Astrocyte (in vitro differentiated cells and primary cell): ENCODE measurements around the gene OSBPL9. TPM values are rescaled to one million over a fixed set of nuclear protein-coding genes. Genes with fewer than 3 reads are reported as not detected.

ENCODE experiments used
- DNase-seq: peaks from one replicate; pipeline ENCODE4 v3.0.0-alpha.2; 2010; ENCODE audit warnings: low read depth
- FAIRE-seq: peaks from 2 replicates; lab custom pipeline; 2011; peaks lifted over from hg19 to GRCh38; lab: Jason Lieb, UNC
- H2AFZ ChIP-seq: 2 replicates; pipeline ENCODE4 v1.6.0; 2012; ENCODE audit warnings: low read depth, low read length, inconsistent platforms
- H3K27ac ChIP-seq: 2 replicates; pipeline ENCODE4 v1.5.1; 2011; ENCODE audit warnings: low read depth, low read length, inconsistent platforms
- H3K27me3 ChIP-seq: 2 replicates; pipeline ENCODE4 v1.6.0; 2011; ENCODE audit warnings: low read length, inconsistent platforms; ENCODE audit not compliant: insufficient read depth
- H3K36me3 ChIP-seq: 2 replicates; pipeline ENCODE4 v1.5.1; 2011; ENCODE audit warnings: low read length, inconsistent platforms; ENCODE audit not compliant: insufficient read depth
- H3K4me1 ChIP-seq: 2 replicates; pipeline ENCODE4 v1.5.1; 2011; ENCODE audit warnings: low read length, inconsistent platforms; ENCODE audit not compliant: insufficient read depth
- H3K4me2 ChIP-seq: 2 replicates; pipeline ENCODE4 v1.6.0; 2012; ENCODE audit warnings: low read length, inconsistent platforms
- H3K4me3 ChIP-seq: 2 replicates; pipeline ENCODE4 v1.5.1; 2011; ENCODE audit warnings: low read depth, mild to moderate bottlenecking, low read length, inconsistent platforms; ENCODE audit not compliant: insufficient read depth
- H3K79me2 ChIP-seq: 2 replicates; pipeline ENCODE4 v1.6.0; 2012; ENCODE audit warnings: mild to moderate bottlenecking, low read length, inconsistent platforms; ENCODE audit not compliant: insufficient read depth
- H3K9ac ChIP-seq: 2 replicates; pipeline ENCODE4 v1.6.0; 2012; ENCODE audit warnings: mild to moderate bottlenecking, low read length, inconsistent platforms
- H3K9me3 ChIP-seq: 2 replicates; pipeline ENCODE4 v1.5.1; 2012; ENCODE audit warnings: low read depth, mild to moderate bottlenecking, low read length, inconsistent platforms; ENCODE audit not compliant: insufficient read depth
- H4K20me1 ChIP-seq: 2 replicates; pipeline ENCODE4 v1.6.0; 2012; ENCODE audit warnings: low read length, inconsistent platforms; ENCODE audit not compliant: insufficient read depth
- H3K27ac Mint-ChIP-seq: one replicate; pipeline ENCODE4 v1.8.0; 2021; ENCODE audit warnings: mild to moderate bottlenecking, mixed read lengths; ENCODE audit not compliant: unreplicated experiment
- H3K27me3 Mint-ChIP-seq: one replicate; pipeline ENCODE4 v1.8.0; 2021; ENCODE audit warnings: low read depth, mixed read lengths; ENCODE audit not compliant: unreplicated experiment
- H3K36me3 Mint-ChIP-seq: one replicate; pipeline ENCODE4 v1.8.0; 2021; ENCODE audit warnings: low read depth, mixed read lengths; ENCODE audit not compliant: unreplicated experiment
- H3K4me1 Mint-ChIP-seq: one replicate; pipeline ENCODE4 v1.8.0; 2021; ENCODE audit warnings: low read depth, mixed read lengths; ENCODE audit not compliant: unreplicated experiment
- H3K4me3 Mint-ChIP-seq: one replicate; pipeline ENCODE4 v1.8.0; 2021; ENCODE audit warnings: mild to moderate bottlenecking, moderate library complexity, mixed read lengths; ENCODE audit not compliant: unreplicated experiment
- H3K9me3 Mint-ChIP-seq: one replicate; pipeline ENCODE4 v1.8.0; 2021; ENCODE audit warnings: mild to moderate bottlenecking, mixed read lengths; ENCODE audit not compliant: unreplicated experiment
- CTCF ChIP-seq: IDR thresholded peaks from 2 replicates; pipeline ENCODE4 v1.5.1; 2011; ENCODE audit warnings: low read depth, mild to moderate bottlenecking, inconsistent platforms, low read length, moderate library complexity; ENCODE audit not compliant: insufficient read depth
- EZH2 ChIP-seq: IDR thresholded peaks from 2 replicates; pipeline ENCODE4 v1.6.1; 2012; ENCODE audit warnings: mild to moderate bottlenecking, low read length, inconsistent platforms; ENCODE audit not compliant: insufficient read depth
- total RNA-seq: library from RNA; stranded (reverse); gene quantifications from 2 replicates; pipeline ENCODE4 v1.2.1, GENCODE V29; 2021

The OSBPL9 gene
- total RNA-seq, 1 donor from 2014 or later: 117 TPM

- Histone ChIP-seq H3K9me3 (no peaks in the 10 kb centered on the region), H3K27ac (no peak overlapping the region), H4K20me1 (no peaks in the 10 kb centered on the region), H2AFZ (no peak overlapping the region), H3K4me2 (peak overlapping the region; percentile 6), H3K27me3 (no peaks in the 10 kb centered on the region), H3K4me1 (peaks cover 8% of the 10 kb centered on the region), H3K79me2 (no peaks in the 10 kb centered on the region), H3K9ac (no peak overlapping the region), H3K36me3 (no peaks in the 10 kb centered on the region), H3K4me3 (no peak overlapping the region)
- DNase-seq (no peak), FAIRE-seq (no peak)
- no peaks in the 10 kb centered on the region for H3K27me3 Mint-ChIP-seq
- peaks cover 2% of the 10 kb centered on the region for H3K9me3 Mint-ChIP-seq
- H3K4me1 Mint-ChIP-seq: no peaks in the 10 kb centered on the region
- H3K27ac Mint-ChIP-seq: no peak overlapping the region
- H3K36me3 Mint-ChIP-seq: no peaks in the 10 kb centered on the region
- TF ChIP-seq CTCF (no peak), EZH2 (no peak)
- H3K4me3 Mint-ChIP-seq: no peak overlapping the region
Observed at GRCh38 chr1:51584021-51584420, 32.9 kb upstream of the OSBPL9 start.

DNA sequence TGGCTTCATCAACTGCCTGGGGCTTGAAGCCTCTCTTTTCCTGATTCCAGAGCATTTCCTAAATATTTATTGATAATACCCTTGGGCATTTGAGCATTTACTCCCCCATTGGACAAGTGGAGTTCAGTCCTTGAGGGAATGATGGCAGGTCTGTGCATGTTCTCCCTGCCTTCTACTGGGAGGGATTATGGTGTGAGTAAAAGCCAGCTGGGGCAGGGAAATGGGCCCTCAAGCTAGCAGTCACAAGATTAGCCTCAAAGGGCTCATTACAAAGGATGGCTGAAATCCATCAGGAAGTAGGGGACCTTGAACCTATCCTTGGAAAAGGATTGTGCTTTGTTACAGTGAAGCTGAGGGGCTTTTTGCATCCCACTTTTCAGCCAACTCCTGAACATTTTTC, 24.2 kb upstream of the OSBPL9 start:
- Mint-ChIP-seq H3K4me3 (no peak overlapping the region), H3K4me1 (no peaks in the 10 kb centered on the region), H3K27me3 (peaks cover 14% of the 10 kb centered on the region), H3K27ac (no peak overlapping the region), H3K36me3 (no peaks in the 10 kb centered on the region), H3K9me3 (peaks cover under 1% of the 10 kb centered on the region)
- Histone ChIP-seq H4K20me1 (no peaks in the 10 kb centered on the region), H3K9ac (no peak overlapping the region), H3K79me2 (no peaks in the 10 kb centered on the region), H3K4me3 (no peak overlapping the region), H3K4me2 (no peak overlapping the region), H3K4me1 (no peaks in the 10 kb centered on the region), H3K27me3 (no peaks in the 10 kb centered on the region), H3K36me3 (no peaks in the 10 kb centered on the region), H3K9me3 (no peaks in the 10 kb centered on the region), H3K27ac (no peak overlapping the region), H2AFZ (no peak overlapping the region)
- DNase-seq (no peak), FAIRE-seq (no peak)
- no peak for TF ChIP-seq CTCF
- TF ChIP-seq EZH2: no peak

DNA sequence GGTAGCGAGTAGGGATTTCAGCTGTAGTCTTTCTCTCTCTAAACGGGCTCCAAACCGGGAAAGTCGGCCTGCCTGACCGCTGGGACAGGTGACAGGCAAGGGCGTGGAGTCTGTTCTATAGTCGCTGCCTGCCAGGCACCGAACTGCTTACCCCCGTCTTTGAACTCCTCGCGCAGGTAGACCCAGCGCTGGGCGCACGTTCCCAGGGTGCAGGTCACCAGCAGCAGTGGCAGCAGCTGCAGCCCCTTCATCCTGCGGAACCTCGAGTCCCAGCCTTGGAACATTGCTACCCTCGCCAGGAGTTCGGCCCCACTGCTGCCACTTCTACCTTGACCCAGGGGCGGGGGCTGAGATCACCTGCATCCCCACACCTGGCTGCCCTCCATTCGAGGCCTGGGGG, 22.2 kb upstream of the OSBPL9 start:
- no peak for FAIRE-seq
- Mint-ChIP-seq H3K27me3 (peaks cover 14% of the 10 kb centered on the region), H3K9me3 (no peaks in the 10 kb centered on the region), H3K4me1 (no peaks in the 10 kb centered on the region), H3K4me3 (no peak overlapping the region), H3K27ac (no peak overlapping the region), H3K36me3 (no peaks in the 10 kb centered on the region)
- Histone ChIP-seq H2AFZ (no peak overlapping the region), H3K4me3 (no peak overlapping the region), H3K4me1 (no peaks in the 10 kb centered on the region), H3K9me3 (no peaks in the 10 kb centered on the region), H3K27ac (no peak overlapping the region), H3K79me2 (no peaks in the 10 kb centered on the region), H3K36me3 (no peaks in the 10 kb centered on the region), H3K9ac (no peak overlapping the region), H3K27me3 (no peaks in the 10 kb centered on the region), H4K20me1 (no peaks in the 10 kb centered on the region), H3K4me2 (no peak overlapping the region)
- no peak for TF ChIP-seq CTCF
- TF ChIP-seq EZH2: no peak
- no peak for DNase-seq
